GM23248 (cell line): Measurements from ENCODE around the gene HDAC6.

Source experiments
- EZH2 ChIP-seq: fragments of 200-600 bp; sonication (generic); IDR thresholded peaks from 2 replicates; pipeline ENCODE4 v1.6.1; 2018; ENCODE audit warnings: antibody characterized with exemption, mild to moderate bottlenecking; ENCODE audit not compliant: insufficient read depth, poor library complexity, severe bottlenecking
- EZH2phosphoT487 ChIP-seq: fragments of 200-600 bp; sonication (generic); IDR thresholded peaks from 2 replicates; pipeline ENCODE4 v1.6.1; 2018; ENCODE audit warnings: antibody characterized with exemption, moderate library complexity, mild to moderate bottlenecking, low read depth; ENCODE audit not compliant: insufficient read depth

- TF ChIP-seq EZH2 (no peak), EZH2phosphoT487 (no peak)
Observed at GRCh38 chrX:48801280-48802088, at the start of gene HDAC6.
